Measurements from ENCODE around the gene ZNRF2.
"Not testable (repeated sequence)": the region's sequence is repeated elsewhere in the genome, so short reads cannot be mapped to it uniquely, and the experiment has no call there.

ZNRF2 gene

GRCh38 chr7:30290317-30290716 lies 5.9 kb downstream of the ZNRF2 start:
- DNase-seq (ENCODE audit: low spot score), result not testable (repeated sequence)

GRCh38 chr7:30292416-30293038 lies 8.1 kb downstream of the ZNRF2 start:
- not testable (repeated sequence) for DNase-seq (ENCODE audit: low spot score)

- not testable (repeated sequence) for DNase-seq (ENCODE audit: low spot score)
These were observed 11.9 kb downstream of the ZNRF2 start for GRCh38 chr7:30296304-30296703.

GRCh38 chr7:30297499-30297898 lies 13.1 kb downstream of the ZNRF2 start:
- not testable (repeated sequence) for DNase-seq (ENCODE audit: low spot score)

GRCh38 chr7:30298409-30298808 lies 14.0 kb downstream of the ZNRF2 start:
- not testable (repeated sequence) for DNase-seq (ENCODE audit: low spot score)

GRCh38 chr7:30301751-30302150 lies 17.4 kb downstream of the ZNRF2 start:
- DNase-seq (ENCODE audit: low spot score), result no peak

- no peak for DNase-seq (ENCODE audit: low spot score)
These were observed 18.4 kb downstream of the ZNRF2 start for GRCh38 chr7:30302656-30303311.

GRCh38 chr7:30303312-30304039 lies 19.1 kb downstream of the ZNRF2 start:
- DNase-seq (ENCODE audit: low spot score), result no peak

- DNase-seq (ENCODE audit: low spot score), result no peak
These were observed 19.9 kb downstream of the ZNRF2 start for GRCh38 chr7:30304177-30304884.

- no peak for DNase-seq (ENCODE audit: low spot score)
These were observed 22.6 kb downstream of the ZNRF2 start for GRCh38 chr7:30306976-30307375.

GRCh38 chr7:30308389-30308788 lies 24.0 kb downstream of the ZNRF2 start:
- no peak for DNase-seq (ENCODE audit: low spot score)

GRCh38 chr7:30309302-30309701 lies 24.9 kb downstream of the ZNRF2 start:
- DNase-seq (ENCODE audit: low spot score), result no peak

- no peak for DNase-seq (ENCODE audit: low spot score)
These were observed 25.5 kb downstream of the ZNRF2 start for GRCh38 chr7:30309842-30310435.

- no peak for DNase-seq (ENCODE audit: low spot score)
These were observed 26.4 kb downstream of the ZNRF2 start for GRCh38 chr7:30310674-30311362.

GRCh38 chr7:30312178-30312577 lies 27.8 kb downstream of the ZNRF2 start:
- DNase-seq (ENCODE audit: low spot score), result no peak

GRCh38 chr7:30313348-30313747 lies 29.0 kb downstream of the ZNRF2 start:
- no peak for DNase-seq (ENCODE audit: low spot score)

- no peak for DNase-seq (ENCODE audit: low spot score)
These were observed 29.4 kb downstream of the ZNRF2 start for GRCh38 chr7:30313793-30314192.

GRCh38 chr7:30315589-30315988 lies 31.2 kb downstream of the ZNRF2 start:
- DNase-seq (ENCODE audit: low spot score), result no peak

- DNase-seq (ENCODE audit: low spot score), result no peak
These were observed 36.0 kb downstream of the ZNRF2 start for GRCh38 chr7:30320392-30320791.

GRCh38 chr7:30321089-30321881 lies 36.9 kb downstream of the ZNRF2 start:
- no peak for DNase-seq (ENCODE audit: low spot score)

- DNase-seq (ENCODE audit: low spot score), result no peak
These were observed 37.4 kb downstream of the ZNRF2 start for GRCh38 chr7:30321882-30322192.

All from CD4-positive, alpha-beta T cell treated with Interleukin-15 for 4 hours (primary cell).